ENCODE results near the gene EXOC7.
A peak's percentile ranks its signal among the peaks of the same experiment; 100 is the strongest.
"Not testable (repeated sequence)": the region's sequence is repeated elsewhere in the genome, so short reads cannot be mapped to it uniquely, and the experiment has no call there.

The EXOC7 gene

DNA sequence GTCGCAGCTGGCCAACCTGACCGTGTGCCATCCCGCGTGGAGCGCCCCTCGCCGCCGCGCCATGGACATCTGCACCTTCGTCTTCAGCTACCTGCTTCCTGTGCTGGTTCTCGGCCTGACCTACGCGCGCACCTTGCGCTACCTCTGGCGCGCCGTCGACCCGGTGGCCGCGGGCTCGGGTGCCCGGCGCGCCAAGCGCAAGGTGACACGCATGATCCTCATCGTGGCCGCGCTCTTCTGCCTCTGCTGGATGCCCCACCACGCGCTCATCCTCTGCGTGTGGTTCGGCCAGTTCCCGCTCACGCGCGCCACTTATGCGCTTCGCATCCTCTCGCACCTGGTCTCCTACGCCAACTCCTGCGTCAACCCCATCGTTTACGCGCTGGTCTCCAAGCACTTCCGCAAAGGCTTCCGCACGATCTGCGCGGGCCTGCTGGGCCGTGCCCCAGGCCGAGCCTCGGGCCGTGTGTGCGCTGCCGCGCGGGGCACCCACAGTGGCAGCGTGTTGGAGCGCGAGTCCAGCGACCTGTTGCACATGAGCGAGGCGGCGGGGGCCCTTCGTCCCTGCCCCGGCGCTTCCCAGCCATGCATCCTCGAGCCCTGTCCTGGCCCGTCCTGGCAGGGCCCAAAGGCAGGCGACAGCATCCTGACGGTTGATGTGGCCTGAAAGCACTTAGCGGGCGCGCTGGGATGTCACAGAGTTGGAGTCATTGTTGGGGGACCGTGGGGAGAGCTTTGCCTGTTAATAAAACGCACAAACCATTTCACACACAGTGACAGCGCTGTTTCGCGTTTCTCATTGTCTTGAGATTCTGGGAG, 26.6 kb downstream of the EXOC7 start:
- Histone ChIP-seq H3K4me1 (ENCODE audit: control insufficient read depth, insufficient read depth, low read length) (peaks cover 30% of the 10 kb centered on the region), H3K9ac (ENCODE audit: low read depth, low read length) (no peak overlapping the region), H3K27ac (ENCODE audit: low read depth, low read length) (no peak overlapping the region), H3K4me3 (ENCODE audit: low read depth, low read length) (peak overlapping the region; percentile 47), H3K36me3 (ENCODE audit: control insufficient read depth, insufficient read depth, low read length) (no peaks in the 10 kb centered on the region), H3K27me3 (ENCODE audit: control insufficient read depth, insufficient read depth, low read length) (peaks cover 66% of the 10 kb centered on the region), H3K9me3 (ENCODE audit: control insufficient read depth, insufficient read depth, low read length) (no peaks in the 10 kb centered on the region)

DNA sequence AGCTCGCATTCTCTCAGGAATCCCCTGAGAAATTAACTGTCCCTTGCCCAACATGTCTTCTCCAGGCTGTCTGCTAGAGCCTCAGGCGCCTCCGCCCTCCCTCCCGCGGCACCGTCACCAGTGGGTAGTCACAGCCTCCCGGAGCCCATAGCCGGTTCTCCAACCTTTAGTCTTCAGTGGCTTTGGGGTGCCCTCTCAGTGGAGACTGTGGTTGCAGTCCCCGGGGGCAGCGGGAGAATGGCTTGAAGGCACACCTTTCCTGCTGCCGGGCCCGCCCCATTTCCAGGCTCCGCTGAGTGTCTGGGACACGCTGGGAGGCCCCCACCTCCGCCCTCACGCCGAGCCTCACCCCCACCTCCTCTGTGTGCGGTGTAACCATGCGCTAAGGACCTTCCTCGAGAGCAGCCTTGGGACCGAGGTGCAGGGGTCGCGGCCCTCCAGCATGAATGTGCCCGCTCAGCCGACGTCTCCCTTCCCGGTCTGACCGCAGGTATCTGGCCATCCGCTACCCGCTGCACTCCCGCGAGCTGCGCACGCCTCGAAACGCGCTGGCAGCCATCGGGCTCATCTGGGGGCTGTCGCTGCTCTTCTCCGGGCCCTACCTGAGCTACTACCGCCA, 27.3 kb downstream of the EXOC7 start:
- Histone ChIP-seq H3K27ac (ENCODE audit: low read depth, low read length) (no peak overlapping the region), H3K27me3 (ENCODE audit: control insufficient read depth, insufficient read depth, low read length) (peaks cover 66% of the 10 kb centered on the region), H3K9ac (ENCODE audit: low read depth, low read length) (no peak overlapping the region), H3K4me1 (ENCODE audit: control insufficient read depth, insufficient read depth, low read length) (peaks cover 30% of the 10 kb centered on the region), H3K36me3 (ENCODE audit: control insufficient read depth, insufficient read depth, low read length) (no peaks in the 10 kb centered on the region), H3K4me3 (ENCODE audit: low read depth, low read length) (peak overlapping the region; percentile 47), H3K9me3 (ENCODE audit: control insufficient read depth, insufficient read depth, low read length) (no peaks in the 10 kb centered on the region)

DNA sequence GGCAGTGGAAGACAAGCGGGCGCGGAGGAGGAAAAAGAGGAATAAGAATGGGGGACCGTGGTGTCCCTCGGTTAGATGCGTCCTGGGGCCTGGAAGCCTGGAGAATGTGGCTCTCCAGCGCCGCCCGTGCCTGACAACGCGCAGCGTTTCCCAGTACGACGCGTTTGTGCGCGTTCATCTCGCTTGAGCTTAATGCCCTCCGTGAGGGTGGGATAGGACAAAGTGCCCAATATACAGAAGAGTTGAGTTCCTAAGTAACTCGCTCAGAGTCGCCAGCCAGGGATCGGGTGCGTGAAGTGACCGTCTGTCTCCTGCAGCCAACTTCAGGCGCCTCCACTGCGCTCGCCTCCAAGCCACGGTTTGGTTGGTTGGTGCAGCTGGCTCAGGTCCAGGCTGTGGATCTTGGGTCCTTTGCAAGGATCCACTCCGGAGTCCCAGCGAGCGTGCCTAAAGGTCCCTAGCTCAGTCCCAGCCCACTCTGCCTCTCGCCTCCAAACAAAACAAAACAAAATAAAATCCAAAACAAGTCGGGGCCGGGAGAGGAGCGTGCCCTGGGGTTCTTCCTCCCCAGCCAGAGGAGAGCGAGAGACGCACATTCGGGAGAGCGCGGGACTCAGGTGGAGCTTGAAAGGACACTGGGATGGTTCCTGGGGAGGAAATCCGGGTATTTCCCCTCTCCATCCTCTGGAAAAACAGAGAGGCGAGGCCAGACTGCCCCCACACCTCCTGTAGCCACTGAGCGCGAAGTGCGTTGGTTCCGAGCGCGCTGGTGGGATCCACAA, 28.0 kb downstream of the EXOC7 start:
- Histone ChIP-seq H3K36me3 (ENCODE audit: control insufficient read depth, insufficient read depth, low read length) (no peaks in the 10 kb centered on the region), H3K27me3 (ENCODE audit: control insufficient read depth, insufficient read depth, low read length) (peaks cover 66% of the 10 kb centered on the region), H3K9me3 (ENCODE audit: control insufficient read depth, insufficient read depth, low read length) (no peaks in the 10 kb centered on the region), H3K9ac (ENCODE audit: low read depth, low read length) (no peak overlapping the region), H3K4me3 (ENCODE audit: low read depth, low read length) (peak overlapping the region; percentile 47), H3K4me1 (ENCODE audit: control insufficient read depth, insufficient read depth, low read length) (peaks cover 32% of the 10 kb centered on the region), H3K27ac (ENCODE audit: low read depth, low read length) (no peak overlapping the region)

DNA sequence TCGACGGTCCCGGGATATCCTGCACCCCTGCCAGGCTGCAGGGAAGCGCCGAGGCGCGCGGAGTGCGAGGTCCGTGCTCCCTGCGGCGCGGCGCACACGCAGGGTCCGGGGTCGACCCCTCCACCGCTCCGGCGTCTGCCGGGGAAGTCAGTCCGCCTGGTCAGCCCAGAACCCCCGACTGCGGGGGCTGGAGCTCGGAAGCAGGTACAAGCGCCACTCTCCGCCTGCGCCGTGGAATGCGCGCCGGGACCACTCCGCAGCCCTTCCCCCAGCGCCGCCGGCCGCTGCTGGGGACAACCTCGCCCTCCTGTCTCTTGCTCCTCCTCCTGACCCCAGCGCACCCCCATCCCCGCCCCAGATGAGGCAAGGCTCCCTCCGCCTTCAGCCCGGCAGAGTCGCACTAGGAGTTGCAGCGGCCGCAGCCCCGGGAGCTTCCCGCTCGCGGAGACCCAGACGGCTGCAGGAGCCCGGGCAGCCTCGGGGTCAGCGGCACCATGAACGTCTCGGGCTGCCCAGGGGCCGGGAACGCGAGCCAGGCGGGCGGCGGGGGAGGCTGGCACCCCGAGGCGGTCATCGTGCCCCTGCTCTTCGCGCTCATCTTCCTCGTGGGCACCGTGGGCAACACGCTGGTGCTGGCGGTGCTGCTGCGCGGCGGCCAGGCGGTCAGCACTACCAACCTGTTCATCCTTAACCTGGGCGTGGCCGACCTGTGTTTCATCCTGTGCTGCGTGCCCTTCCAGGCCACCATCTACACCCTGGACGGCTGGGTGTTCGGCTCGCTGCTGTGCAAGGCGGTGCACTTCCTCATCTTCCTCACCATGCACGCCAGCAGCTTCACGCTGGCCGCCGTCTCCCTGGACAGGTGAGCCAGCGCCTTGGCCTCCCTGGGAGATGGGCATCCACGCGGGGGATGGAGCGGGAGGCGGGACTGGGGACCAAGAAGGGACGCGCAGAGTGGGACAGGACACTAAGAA, 28.9 kb downstream of the EXOC7 start, which contains the start of gene GALR2:
GALR2 (plus strand) TSS at position 392 of the 974 bp plus-strand sequence; CDS start at position 495, 103 bp downstream.
- Histone ChIP-seq H3K27ac (ENCODE audit: low read depth, low read length) (no peak within 1 kb of the TSS), H3K4me3 (ENCODE audit: low read depth, low read length) (peak within 1 kb of the TSS; percentile 47), H3K4me1 (ENCODE audit: control insufficient read depth, insufficient read depth, low read length) (peaks cover 23% of the 10 kb centered on the region), H3K36me3 (ENCODE audit: control insufficient read depth, insufficient read depth, low read length) (no peaks in the 10 kb centered on the region), H3K27me3 (ENCODE audit: control insufficient read depth, insufficient read depth, low read length) (peaks cover 64% of the 10 kb centered on the region), H3K9ac (ENCODE audit: low read depth, low read length) (no peak within 1 kb of the TSS), H3K9me3 (ENCODE audit: control insufficient read depth, insufficient read depth, low read length) (no peaks in the 10 kb centered on the region)

DNA sequence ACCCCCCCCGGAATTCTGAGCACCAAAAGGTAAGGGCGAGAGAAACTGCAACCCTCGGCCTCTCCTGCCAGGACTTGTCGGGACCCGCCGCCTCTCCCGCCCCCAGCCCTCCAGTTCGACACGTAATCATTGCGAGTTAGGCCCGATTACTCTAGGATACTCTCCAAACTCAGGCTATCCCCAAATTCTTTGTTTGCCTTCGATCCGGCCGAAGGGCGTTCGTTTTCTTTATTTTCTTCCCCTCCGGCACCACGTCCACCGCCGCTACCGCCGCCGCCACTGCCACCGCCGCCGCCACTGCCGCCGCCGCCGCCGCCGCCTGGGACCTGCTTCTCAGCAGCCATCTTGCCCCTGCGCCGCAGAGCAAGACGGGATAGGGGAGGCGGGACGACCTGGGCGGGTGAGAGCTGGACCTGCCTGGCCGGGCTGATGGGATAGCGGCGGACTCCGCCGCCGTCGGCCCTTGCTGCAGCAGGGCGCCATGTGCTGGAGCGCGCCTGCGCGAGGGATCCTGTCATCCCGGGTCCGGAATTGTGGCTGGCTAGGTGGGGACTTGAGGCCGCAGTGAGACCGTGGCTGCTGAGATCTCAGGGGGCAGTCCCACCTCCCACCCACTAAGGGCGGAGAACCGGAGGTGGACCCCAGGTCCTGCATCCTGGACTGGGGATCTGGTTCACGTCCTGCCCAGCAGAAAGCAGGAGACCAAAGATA, 31.3 kb downstream of the EXOC7 start, which contains the start of gene SRP68:
SRP68 (minus strand) TSS at position 370 of the 711 bp plus-strand sequence; CDS start at position 344, 26 bp downstream.
- H3K9me3 ChIP-seq (ENCODE audit: control insufficient read depth, insufficient read depth, low read length) = no peaks in the 10 kb centered on the region
- peak within 1 kb of the TSS; percentile 61 for H3K9ac ChIP-seq (ENCODE audit: low read depth, low read length)
- H3K4me1 ChIP-seq (ENCODE audit: control insufficient read depth, insufficient read depth, low read length) = peaks cover 16% of the 10 kb centered on the region; the same call in 1 of the 2 replicates
- H3K36me3 ChIP-seq (ENCODE audit: control insufficient read depth, insufficient read depth, low read length) = peaks cover 15% of the 10 kb centered on the region
- peaks cover 41% of the 10 kb centered on the region for H3K27me3 ChIP-seq (ENCODE audit: control insufficient read depth, insufficient read depth, low read length)
- H3K4me3 ChIP-seq (ENCODE audit: low read depth, low read length) = peak within 1 kb of the TSS; percentile 76
- H3K27ac ChIP-seq (ENCODE audit: low read depth, low read length) = peak within 1 kb of the TSS; percentile 66

DNA sequence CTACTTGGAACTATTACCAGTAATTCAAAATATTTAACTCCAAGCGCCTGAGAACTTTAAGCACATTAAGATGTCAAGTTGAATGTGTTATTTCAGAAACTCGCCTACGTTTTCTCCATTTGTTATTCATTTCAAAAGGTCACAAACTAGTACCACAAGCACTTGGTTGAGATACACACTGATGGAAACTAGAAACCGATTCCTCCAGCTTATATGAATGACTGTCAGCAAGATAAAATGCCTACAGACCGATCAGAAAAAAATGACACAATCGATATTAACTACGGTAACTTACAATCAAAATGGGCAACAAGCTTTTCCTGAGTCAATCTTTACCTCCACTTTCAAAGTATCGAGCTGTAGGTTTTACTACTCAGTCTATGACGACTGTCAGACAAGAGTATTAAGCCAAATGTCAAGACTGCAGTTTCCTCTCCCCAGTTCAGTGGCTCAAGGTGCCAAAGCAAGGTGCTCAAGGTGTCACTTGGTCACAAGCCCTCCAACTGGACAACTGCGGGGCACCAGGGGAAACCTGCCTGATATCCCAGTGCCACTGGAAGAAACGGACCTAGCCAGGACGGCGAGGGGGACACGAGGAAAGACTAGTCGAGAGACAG, 31.9 kb downstream of the EXOC7 start:
- H3K27me3 ChIP-seq (ENCODE audit: control insufficient read depth, insufficient read depth, low read length) = peaks cover 34% of the 10 kb centered on the region
- H3K27ac ChIP-seq (ENCODE audit: low read depth, low read length) = peak overlapping the region; percentile 66
- no peaks in the 10 kb centered on the region for H3K9me3 ChIP-seq (ENCODE audit: control insufficient read depth, insufficient read depth, low read length)
- peaks cover 20% of the 10 kb centered on the region for H3K36me3 ChIP-seq (ENCODE audit: control insufficient read depth, insufficient read depth, low read length)
- peak overlapping the region; percentile 61 for H3K9ac ChIP-seq (ENCODE audit: low read depth, low read length)
- peak overlapping the region; percentile 76 for H3K4me3 ChIP-seq (ENCODE audit: low read depth, low read length)
- H3K4me1 ChIP-seq (ENCODE audit: control insufficient read depth, insufficient read depth, low read length) = peaks cover 16% of the 10 kb centered on the region; the same call in 1 of the 2 replicates

DNA sequence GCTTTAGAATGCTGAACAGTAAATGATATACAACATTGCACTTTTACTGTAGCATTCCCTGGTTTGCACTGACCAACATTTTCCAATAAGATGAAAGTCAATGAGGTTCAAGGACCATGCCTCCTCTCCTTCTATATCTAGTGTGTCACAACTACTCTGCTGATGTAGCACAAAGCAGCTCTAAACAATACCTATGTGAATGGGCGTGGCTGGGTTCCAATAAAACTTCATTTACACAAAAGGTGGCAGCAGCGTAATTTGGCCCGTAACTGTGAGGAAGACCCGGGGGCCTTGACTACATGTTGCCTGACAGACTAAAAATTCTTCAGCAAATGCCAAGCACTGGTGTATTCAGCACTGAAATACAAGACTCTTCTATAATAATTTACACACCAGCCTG, 37.8 kb downstream of the EXOC7 start:
- Histone ChIP-seq H3K27ac (ENCODE audit: low read depth, low read length) (no peak overlapping the region), H3K36me3 (ENCODE audit: control insufficient read depth, insufficient read depth, low read length) (peaks cover 72% of the 10 kb centered on the region), H3K9ac (ENCODE audit: low read depth, low read length) (no peak overlapping the region), H3K9me3 (ENCODE audit: control insufficient read depth, insufficient read depth, low read length) (no peaks in the 10 kb centered on the region), H3K27me3 (ENCODE audit: control insufficient read depth, insufficient read depth, low read length) (no peaks in the 10 kb centered on the region), H3K4me3 (ENCODE audit: low read depth, low read length) (no peak overlapping the region), H3K4me1 (ENCODE audit: control insufficient read depth, insufficient read depth, low read length) (0 out of 2 replicates have a peak, but pooled peaks cover under 1% of the 10 kb centered on the region)

DNA sequence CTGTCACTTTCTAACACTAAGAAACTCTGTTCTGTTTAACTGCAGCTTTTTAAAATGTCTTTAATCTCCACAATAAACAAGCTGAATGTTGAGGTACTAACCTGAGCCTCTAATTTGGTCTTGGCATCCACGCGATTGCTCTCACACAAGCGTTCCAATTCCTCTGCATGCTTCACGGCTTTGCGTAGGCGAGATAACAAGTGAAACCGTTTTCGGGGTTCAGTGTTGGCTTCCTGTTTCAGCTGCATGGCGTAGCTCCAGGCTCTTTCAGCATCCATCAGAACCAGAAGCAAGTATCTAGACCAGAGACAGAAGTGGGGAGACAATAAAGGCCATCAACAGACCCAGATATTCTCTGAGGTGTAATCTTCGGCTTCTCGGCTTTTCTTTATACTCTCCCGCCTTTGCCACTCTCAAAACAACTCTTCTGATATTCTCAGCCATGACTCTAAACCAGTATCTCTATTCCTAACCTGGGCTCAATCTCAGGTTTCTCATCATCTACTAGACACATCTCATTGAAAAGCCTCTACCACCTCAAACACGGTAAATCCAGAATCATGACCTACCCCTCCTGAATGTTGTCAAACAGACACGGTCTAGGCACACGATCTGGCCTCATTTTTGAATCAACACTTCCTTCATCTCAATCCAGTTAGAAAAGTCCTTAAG, 39.6 kb downstream of the EXOC7 start:
- Histone ChIP-seq H3K4me3 (ENCODE audit: low read depth, low read length) (no peak overlapping the region), H3K4me1 (ENCODE audit: control insufficient read depth, insufficient read depth, low read length) (no peaks in the 10 kb centered on the region), H3K9me3 (ENCODE audit: control insufficient read depth, insufficient read depth, low read length) (no peaks in the 10 kb centered on the region), H3K36me3 (ENCODE audit: control insufficient read depth, insufficient read depth, low read length) (peaks cover 86% of the 10 kb centered on the region), H3K9ac (ENCODE audit: low read depth, low read length) (no peak overlapping the region), H3K27ac (ENCODE audit: low read depth, low read length) (no peak overlapping the region), H3K27me3 (ENCODE audit: control insufficient read depth, insufficient read depth, low read length) (no peaks in the 10 kb centered on the region)

DNA sequence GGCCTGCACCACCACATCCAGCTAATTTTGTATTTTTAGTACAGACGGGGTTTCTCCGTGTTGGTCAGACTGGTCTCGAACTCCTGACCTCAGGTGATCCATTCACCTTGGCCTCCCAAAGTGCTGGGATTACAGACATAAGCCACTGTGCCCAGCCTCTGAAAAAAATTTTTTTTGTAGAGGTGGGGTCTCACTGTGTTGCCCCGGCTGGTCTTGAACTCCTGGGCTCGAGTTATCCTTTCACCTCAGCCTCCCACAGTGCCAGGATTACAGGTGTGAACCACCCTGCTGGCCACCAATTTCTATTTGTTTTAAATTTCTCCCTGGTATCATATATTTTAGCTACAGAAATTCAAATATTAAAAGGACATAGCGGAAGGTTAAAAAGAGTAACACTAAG, 45.3 kb downstream of the EXOC7 start:
- H3K4me1 ChIP-seq (ENCODE audit: control insufficient read depth, insufficient read depth, low read length); H3K27ac ChIP-seq (ENCODE audit: low read depth, low read length); H3K27me3 ChIP-seq (ENCODE audit: control insufficient read depth, insufficient read depth, low read length); H3K9ac ChIP-seq (ENCODE audit: low read depth, low read length); H3K9me3 ChIP-seq (ENCODE audit: control insufficient read depth, insufficient read depth, low read length); H3K4me3 ChIP-seq (ENCODE audit: low read depth, low read length): not testable (repeated sequence)
- peaks cover 84% of the 10 kb centered on the region for H3K36me3 ChIP-seq (ENCODE audit: control insufficient read depth, insufficient read depth, low read length)
